ENCODE data around the gene ATF1. TPM values are rescaled to one million over a fixed set of nuclear protein-coding genes. Genes with fewer than 3 reads are reported as not detected.
"Not testable (repeated sequence)": the region's sequence is repeated elsewhere in the genome, so short reads cannot be mapped to it uniquely, and the experiment has no call there.

The ATF1 gene
- polyA plus RNA-seq, 10 donors = 29.4 to 41.8 (median 34.8) TPM

DNA sequence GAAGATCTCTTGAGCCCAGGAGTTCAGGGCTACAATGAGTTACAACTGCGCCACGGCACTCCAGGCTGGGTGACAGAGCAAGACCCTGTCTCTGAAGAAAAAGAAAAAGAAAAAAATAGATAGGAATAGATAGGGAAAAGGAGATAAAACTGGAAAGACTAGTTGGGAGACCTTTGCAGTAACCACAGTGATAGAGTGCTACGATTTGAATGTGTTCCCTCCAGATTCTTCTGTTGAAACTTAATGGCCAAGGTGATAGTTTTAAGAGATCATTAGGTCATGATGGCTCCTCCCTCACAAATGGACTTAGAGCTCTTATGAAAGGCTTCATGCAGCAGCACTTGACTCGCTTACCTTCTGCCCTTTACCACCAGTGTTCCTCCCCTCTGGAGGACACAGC is 13.5 kb upstream of the ATF1 start:
- DNase-seq = no peak

DNA sequence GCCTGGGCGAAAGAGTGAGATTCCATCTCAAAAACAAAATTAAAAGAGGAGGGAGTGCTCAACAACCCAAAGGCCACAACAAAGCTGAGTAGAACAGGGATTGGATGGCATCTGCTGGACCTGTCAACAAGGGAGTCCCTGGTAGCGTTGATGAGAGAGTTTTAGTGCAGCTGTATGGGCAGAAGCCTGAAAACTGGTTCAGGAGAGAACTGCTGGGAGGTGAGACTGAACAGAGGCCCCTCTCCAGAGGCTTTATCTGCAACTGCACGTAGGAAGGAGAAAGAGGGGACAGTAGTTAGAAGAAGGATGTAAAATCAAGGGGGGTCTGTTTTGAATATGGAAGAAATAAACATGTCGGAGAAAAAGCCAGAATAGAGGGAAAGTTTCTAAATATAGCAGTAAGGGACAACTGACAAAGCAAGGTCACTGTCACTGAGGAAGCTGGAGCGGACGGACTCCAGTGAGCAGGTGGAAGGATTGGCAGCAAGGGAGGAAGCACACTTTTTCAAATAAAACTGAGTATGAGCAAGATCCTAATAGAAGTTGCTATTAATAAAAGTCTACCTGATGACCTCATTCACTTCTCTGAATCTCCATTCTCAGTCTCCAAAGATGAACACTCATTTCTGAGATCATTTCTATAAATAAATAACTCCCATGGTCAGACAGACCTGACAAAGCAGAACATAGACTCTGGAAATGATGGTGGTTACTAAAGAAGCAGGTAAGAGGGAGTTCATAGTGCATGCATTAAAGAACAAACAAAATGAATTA is 11.8 kb upstream of the ATF1 start:
- DNase-seq = no peak

DNA sequence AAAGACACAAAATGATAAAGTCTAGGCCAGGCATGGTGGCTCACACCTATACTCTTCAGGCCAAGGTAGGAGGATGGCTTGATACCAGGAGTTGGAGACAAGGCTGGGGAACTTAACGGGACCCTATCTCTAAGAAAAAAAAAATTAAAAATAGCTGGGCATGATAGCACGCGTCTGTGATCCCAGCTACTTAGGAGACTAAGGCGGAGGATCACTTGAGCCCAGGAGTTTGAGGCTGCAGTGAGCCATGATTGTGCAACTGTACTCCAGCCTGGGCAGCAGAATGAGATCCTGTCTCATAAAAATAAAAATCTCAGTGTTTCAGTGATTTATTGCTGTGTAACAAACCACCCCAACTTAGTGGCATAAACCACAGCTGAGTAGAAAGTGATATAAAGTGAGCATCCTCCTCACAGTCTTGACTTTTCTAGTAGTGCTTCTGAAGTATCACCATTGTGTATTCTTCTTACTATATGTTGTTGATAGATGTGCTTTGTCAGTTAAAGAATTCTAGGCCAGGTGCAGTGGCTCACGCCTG is 10.6 kb upstream of the ATF1 start:
- no peak for DNase-seq

GRCh38 chr12:50764286-50765094 is 589 bp downstream of the ATF1 start:
- DNase-seq = peak; percentile 38 to 86 (median 66)

- peak; percentile 38 to 70 (median 44) for DNase-seq
Measured at GRCh38 chr12:50765095-50765911, 1.4 kb downstream of the ATF1 start.

- no peak for DNase-seq
Measured at GRCh38 chr12:50768391-50768790, 4.5 kb downstream of the ATF1 start.

DNA sequence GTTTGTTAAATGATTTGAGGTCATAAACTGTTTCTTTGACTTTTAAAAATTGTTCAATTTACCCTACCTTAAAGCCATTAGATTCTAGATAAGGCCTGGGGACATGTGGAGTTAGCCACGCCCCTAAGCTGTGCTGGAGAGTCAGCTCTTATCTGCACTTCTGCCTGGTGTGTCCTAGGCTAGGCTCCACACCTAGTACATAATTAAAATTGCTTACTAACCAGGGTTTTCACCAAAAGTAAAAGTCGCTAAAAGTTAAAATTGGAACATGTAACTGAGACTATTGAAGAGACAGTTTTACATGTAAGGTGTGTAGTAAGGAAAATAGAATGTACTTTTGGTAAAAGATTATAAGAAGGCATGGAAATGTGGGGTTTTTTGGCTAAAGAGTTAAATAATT is 4.9 kb downstream of the ATF1 start:
- DNase-seq = not testable (repeated sequence)

DNA sequence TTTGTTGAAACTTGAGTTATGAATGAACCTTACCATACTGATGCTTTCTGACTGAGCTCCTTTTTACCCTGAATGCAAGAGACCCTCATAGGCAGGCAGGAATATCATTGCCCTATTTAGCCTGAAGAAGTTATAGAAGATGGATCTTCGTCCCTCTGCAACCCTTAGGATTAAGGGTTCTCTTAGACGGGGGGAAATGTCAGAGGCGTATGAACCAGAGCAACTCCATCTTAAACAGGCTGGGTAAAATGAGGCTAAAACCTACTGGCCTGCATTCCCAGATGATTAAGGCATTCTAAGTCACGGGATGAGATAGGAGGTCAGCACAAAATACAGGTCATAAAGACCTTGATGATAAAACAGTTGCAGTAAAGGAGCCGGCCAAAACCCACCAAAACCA is 7.5 kb downstream of the ATF1 start:
- no peak for DNase-seq

DNA sequence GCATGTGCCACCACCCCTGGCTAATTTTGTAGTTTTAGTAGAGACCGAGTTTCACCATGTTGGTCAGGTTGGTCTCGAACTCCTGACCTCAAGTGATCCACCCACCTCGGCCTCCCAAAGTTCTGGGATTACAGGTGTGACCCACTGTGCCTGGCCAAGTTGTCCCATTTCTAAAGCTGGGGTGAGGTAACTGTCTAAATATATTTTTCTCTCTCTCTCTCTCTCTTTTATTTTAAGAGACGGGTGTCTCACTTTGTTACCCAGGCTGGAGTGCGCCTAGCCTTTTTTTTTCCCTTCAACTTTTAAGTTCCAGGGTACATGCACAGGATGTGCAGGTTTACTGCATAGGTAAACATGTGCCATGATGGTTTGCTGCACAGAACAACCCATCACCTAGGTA is 8.6 kb downstream of the ATF1 start:
- no peak for DNase-seq

DNA sequence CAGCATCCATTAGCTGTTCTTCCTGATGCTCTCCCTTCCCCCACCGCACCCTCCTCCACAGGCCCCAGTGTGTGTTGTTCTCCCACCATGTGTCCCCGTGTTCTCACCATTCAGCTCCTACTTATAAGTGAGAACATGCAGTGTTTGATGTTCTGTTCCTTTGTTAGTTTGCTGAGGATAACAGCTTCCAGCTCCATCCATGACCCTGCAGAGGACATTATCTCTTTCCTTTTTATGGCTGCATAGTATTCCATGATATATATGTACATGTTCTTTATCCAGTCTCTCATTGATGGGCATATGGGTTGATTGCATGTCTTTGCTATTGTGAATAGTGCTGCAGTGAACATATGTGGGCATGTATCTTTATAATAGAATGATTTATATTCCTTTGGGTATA is 9.0 kb downstream of the ATF1 start:
- no peak for DNase-seq

DNA sequence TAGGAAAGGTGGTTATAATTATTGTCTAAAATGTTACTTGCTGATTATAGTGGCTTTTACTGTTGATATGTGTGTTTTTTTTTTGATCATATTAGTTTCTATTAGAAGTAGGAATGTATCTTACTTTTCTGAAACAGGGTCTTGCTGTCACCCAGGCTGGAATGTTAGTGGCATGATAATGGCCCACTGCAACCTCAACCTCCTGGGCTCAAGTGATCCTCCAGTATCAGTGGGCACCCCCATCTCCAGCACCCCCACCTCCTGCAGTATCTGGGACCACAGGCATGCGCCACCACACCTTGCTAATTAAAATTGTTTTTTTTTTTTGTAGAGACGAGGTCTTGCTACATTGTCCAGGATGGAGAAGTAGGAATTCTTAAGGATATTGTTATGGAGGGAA is 11.3 kb downstream of the ATF1 start:
- no peak for DNase-seq

- DNase-seq = no peak
Measured at GRCh38 chr12:50776749-50777728, 13.1 kb downstream of the ATF1 start.

- DNase-seq = no peak
Measured at GRCh38 chr12:50778663-50779590, 15.0 kb downstream of the ATF1 start.

DNA sequence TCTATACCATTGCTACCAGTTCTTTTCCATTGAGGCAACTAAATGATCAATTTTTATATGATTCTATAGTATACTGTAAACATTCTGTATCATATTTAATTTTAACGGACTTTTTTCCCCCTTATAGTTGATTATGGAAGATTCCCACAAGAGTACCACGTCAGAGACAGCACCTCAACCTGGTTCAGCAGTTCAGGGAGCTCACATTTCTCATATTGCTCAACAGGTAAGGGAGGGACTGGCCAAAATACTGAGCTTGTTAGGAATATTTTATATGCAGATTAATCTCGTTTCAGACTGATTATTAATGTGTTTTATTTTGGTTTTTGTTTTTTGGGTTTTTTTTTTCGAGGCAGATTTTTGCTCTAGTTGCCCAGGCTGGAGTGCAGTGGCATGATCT is 16.1 kb downstream of the ATF1 start:
- DNase-seq = no peak

DNA sequence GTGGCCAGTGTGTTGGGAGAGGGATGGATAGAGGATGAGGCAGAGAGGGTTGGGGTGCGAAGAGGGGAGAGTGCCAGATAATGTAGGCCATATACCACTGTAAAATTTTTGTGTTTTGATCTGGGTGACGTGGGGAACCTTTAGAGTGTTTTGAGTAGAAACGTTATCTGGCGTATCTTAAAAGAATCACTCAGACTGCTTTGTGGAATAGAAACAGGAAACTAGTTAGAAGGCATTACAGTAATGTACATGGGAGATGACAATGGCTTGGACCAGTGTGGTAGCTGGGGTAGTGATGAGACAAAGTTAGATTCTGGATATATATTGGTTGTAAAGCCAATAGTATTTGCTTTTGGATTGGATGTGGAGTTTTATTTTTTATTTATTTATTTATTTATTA is 20.6 kb downstream of the ATF1 start:
- no peak for DNase-seq

- no peak for DNase-seq
Measured at GRCh38 chr12:50785406-50786001, 21.6 kb downstream of the ATF1 start.

GRCh38 chr12:50786498-50787231 is 22.8 kb downstream of the ATF1 start:
- DNase-seq = peak in 1 of 3 donors; percentile 51

DNA sequence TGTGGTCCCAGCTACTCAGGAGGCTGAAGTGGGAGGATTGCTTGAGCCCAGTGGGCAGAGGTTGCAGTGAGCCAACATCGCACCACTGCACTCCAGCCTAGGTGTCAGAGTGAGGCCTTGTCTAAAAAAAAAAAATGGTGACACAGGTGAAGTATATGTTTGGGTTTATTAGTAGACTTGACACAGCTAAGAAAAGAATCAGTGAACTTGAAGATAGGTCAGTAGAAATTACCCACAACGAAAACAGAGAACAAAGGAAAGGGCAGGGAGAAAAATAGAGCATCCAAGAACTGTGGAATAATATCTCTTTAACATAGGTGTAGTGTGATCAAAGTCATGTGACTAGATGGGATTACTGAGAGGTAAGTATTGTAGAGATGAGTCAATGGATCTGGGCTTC is 23.7 kb downstream of the ATF1 start:
- no peak for DNase-seq

All from muscle of back (tissue), 11 donors.